ENCODE data around the gene PDP2.
"Not testable (repeated sequence)": the region's sequence is repeated elsewhere in the genome, so short reads cannot be mapped to it uniquely, and the experiment has no call there.

The PDP2 gene

DNA sequence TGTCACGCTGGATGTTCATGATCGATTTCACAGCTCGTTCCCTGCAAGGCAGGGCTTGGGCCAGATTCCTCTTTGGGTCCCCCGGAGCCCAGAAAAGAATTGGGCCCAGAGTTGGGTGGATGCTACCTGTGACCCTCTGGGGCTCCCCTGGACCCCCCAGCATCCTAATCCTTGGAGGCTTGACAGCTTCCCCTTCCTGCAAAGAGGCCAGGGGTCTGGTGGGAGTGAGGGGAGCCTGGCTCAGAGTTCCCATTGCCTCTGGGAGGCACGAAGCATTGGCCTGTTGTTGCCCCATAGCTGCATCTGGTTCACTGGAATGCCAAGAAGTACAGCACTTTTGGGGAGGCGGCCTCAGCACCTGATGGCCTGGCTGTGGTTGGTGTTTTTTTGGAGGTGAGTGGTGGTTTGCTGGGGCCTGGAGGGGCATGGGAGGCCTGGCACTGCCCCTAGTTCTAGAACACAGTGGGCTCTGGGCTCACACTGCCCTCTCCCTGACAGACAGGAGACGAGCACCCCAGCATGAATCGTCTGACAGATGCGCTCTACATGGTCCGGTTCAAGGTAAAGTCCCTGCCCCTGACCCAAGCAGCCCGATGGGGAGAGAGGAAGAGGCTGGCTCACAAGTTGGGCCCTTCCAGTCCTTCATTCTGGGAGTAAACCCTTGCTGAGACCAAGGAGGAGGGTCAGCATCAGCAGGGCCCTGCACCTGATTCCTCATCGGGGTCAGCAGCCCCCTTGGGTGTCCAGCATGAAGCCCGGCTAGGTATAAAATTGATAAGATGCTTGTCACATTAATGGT is 28.9 kb upstream of the PDP2 start:
- DNase-seq = no peak
- in situ Hi-C loops (cut with MboI; ENCODE audit: low pct_unique_long_range_greater_than_20kb, low sequenced_read_pairs) = loop anchor here (25.0 kb wide), 1 partner anchor 439 kb away; no protein-coding TSS in a partner anchor

DNA sequence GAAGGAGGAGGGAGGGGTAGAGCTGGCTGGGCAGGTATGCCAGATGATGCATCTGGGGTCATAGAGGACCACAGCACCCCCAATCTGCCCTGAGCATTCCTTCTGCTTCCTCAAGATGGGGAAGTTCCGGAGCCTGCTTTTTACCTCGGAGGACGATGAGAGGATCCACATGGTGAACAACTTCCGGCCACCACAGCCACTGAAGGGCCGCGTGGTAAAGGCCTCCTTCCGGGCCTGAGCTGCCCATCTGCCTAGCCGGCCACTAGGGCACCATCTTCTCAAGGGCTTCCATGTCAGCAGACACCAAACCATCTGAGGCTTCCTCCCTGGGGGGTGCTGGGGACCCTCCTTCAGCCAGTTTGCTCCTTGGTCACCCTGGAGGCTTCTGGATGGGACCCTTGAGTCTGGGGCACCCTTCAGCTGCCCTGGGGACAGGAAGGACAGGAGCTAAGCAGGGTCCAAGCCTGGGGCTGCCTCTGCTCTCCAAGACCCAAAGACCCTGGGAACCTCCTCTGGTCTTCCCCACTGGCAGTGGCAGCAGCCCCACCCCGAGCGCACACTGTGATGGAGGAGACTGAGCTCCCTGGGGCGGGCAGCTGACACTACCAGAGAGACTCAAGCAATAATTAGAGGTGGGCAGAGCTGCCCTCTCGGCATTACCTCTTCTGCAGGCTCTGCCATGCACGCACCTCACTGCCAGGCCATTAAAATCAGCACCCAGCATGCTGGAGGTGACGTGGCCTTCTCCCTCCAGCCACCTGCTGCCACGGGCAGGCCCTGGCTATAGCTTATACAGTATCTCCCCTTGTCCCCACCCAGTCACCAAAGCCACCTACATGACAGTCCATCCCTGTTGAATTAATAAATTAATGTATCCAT is 26.8 kb upstream of the PDP2 start:
- peak; percentile 35 for DNase-seq
- in situ Hi-C loops (cut with MboI; ENCODE audit: low pct_unique_long_range_greater_than_20kb, low sequenced_read_pairs) = loop anchor here (25.0 kb wide), 1 partner anchor 441 kb away; no protein-coding TSS in a partner anchor

DNA sequence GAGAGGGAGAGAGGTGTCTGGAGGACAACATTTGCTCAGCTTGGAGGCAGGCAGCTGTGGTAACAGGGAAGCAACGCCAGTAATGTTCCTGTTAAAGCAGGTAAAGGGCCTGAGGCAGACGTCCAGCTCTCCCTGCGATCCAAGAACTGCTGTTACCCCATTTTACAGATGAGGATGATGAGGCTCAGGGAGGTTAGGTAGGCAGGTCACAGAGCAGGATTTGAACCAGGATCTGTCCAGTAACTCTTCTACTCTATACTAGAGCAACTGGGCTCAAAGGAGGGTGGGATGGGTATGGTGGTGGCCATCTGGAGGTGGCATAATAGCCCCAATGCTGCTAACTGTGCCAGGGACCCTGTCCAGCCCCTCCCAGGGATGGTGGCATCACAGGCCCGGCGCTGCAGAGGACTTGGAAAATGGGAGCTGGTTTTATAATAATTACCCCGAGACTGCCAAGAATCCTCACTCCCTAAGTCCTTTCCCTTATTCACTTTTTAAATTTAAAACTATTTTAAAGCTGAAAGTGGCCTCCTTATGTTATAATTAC is 24.1 kb upstream of the PDP2 start:
- no peak for DNase-seq
- in situ Hi-C loops (cut with MboI; ENCODE audit: low pct_unique_long_range_greater_than_20kb, low sequenced_read_pairs) = loop anchor here (25.0 kb wide), 1 partner anchor 444 kb away; no protein-coding TSS in a partner anchor

DNA sequence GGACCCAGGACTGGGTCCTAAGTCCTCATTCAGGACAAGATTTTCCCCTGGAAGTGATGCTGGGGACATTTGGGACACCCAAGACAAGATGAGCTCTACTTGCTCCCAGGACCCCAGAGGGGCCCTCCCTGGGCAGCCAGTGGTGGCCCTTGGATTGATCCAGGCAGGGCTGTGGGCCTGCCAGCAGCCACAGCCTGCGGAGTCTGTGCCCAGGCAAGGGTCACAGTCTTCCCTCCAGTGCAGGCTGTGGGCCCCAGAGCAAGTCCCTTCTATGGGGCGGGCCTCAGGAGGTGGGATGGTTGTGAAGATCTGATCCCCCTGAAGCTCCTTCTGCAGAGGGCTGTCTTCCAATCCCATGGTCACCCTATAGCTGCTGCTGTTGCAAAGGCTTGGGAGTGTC is 23.5 kb upstream of the PDP2 start:
- in situ Hi-C loops (cut with MboI; ENCODE audit: low pct_unique_long_range_greater_than_20kb, low sequenced_read_pairs) = loop anchor here (25.0 kb wide), 1 partner anchor 444 kb away; no protein-coding TSS in a partner anchor
- DNase-seq = no peak

DNA sequence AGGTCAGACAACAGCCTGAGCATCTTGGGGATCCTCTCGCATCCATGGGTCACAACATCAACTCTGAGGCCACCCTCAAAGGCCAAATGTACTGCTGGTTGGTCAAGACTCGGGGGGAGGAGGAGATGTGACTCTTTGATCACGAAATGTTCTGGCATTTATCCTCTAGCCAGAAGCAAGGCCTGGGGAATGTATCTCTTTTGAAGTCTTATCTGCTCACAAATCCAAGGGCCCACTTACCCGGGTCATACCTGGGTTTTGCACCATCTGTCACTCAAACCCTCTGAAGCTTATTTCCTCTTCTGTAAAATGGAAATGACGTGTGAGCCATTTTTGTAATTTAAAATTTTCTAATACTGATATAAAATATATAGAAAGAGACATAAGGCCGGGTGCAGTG is 22.9 kb upstream of the PDP2 start:
- in situ Hi-C loops (cut with MboI; ENCODE audit: low pct_unique_long_range_greater_than_20kb, low sequenced_read_pairs) = loop anchor here (25.0 kb wide), 1 partner anchor 445 kb away; no protein-coding TSS in a partner anchor
- no peak for DNase-seq

DNA sequence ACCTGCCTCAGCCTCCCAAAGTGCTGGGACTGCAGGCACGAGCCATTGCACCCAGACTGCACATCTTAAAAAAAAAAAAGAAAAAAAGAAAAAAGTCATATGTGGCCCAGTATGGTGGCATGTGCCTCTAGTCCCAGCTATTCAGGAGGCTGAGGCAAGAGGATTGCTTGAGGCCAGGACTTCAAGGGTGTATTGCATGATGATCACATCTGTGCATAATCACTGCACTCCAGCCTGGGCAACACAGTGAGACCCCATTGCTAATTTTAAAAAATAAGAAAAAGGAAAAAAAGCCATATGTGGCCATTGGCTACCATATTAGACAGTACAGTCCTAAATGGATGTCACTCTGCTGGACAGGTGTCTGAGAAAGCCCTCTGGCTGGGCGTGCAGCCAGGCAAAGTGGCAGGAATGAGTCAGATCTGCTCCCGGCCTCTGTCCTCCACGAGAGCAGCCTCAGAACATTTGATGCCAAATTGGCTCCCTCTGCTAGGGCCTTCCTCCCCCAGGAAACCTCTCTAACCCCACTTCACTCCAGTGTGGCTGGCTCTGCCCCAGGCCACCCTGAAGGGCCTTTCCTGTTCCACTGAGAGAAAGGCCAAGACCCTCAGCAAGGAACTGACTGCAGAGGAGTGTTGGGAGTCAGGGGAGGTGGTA is 21.4 kb upstream of the PDP2 start:
- in situ Hi-C loops (cut with MboI; ENCODE audit: low pct_unique_long_range_greater_than_20kb, low sequenced_read_pairs) = loop anchor here (25.0 kb wide), 1 partner anchor 447 kb away; no protein-coding TSS in a partner anchor
- DNase-seq = no peak

DNA sequence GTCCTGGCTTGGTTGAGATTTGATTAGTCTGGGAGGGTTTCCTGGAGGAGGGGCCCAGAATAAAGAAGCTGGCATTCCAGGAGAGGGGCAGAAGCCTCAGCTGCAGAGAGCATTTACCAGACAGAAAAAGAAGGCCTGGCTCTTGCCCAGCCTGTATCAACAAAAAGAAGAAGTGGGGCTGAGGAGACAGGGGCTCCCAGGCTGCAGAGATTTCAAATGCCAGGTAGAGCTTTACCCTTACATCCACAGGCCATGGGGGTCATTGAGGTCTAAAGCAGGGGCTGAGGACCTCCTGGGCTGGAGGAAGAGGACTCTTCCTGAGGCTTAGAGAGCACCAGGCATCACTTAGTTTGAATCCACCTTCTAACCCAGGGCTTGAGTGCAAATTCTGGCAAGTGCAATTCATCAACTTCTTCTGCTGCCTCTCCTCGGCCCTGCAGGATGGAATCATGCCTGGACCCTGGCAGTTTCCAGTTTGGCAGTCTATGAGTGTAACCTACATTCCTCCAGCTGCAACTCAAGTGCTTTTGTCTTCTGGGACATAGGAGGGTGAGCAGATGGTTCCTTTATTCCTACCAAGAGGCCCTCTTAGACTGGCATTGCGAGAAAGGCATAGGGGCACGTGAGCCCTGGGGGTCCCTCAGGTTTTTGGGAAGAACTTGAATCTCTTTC is 20.8 kb upstream of the PDP2 start:
- in situ Hi-C loops (cut with MboI; ENCODE audit: low pct_unique_long_range_greater_than_20kb, low sequenced_read_pairs) = loop anchor here (25.0 kb wide), 1 partner anchor 447 kb away; no protein-coding TSS in a partner anchor

DNA sequence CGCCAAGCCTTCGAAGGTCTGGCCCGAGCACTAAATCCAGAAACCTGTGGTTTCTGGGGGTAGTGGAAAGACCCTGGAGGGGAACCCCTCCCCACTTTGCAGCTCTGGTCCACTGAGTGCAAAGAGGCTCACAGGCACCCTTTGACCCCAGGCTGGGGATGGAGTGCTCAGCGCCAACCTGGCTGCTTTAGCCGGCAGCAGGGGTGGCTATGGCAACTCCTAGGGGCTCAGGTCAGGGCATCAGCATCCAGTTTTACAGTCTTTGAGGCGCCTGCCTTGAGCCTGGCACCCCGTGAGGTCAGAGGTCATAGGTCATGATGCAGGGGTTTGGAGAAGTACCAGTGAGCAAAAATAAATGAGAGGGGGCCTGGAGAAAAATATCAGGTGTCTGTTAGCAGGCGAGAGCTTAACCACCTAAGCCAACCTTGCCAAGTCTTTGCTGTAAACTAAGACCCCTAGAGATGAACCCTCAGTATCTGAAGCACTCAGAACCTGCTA is 18.2 kb upstream of the PDP2 start:
- no peak for DNase-seq
- in situ Hi-C loops (cut with MboI; ENCODE audit: low pct_unique_long_range_greater_than_20kb, low sequenced_read_pairs) = loop anchor here (25.0 kb wide), 1 partner anchor 450 kb away; no protein-coding TSS in a partner anchor

More for the DNA sequence above, 20.8 kb upstream of the PDP2 start:
- DNase-seq = no peak

DNA sequence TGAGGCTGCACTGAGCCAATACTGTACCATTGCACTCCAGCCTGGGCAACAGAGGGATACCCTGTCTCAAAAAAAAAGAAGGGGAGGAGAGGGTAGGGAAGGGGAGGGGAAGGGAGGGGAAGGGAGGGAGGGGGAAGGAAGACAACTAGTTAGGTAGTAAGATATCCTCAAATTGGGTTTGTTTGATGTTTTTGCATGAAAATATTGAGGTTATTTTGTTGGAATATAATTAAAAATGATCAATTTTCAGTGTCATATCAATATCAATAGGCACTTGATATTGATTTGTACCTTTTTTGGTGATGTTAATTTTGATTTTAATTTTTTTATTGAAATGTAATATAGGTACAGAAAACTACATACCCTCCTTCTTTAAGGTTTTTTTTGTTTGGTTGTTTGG is 16.6 kb upstream of the PDP2 start:
- in situ Hi-C loops (cut with MboI; ENCODE audit: low pct_unique_long_range_greater_than_20kb, low sequenced_read_pairs) = loop anchor here (25.0 kb wide), 1 partner anchor 451 kb away; no protein-coding TSS in a partner anchor
- no peak for DNase-seq

DNA sequence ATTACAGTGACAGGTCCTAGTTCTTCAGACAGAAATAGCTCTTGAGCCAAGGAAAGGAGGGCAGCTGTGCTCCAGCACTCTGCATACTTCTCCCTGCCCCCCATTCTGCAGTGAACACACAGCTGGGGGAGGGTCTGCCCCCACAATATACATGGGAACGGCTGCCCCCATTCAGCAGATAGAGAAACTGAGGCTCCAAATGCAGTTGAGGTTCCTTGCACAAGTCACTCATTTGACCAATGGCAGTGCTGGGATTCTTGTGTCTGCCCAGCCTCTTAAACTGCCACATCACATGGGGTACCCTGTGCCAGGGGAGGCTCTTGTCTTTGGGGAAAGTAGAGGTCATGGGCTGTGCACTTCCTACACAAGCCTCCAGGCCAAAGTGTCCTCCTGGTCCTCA is 10.9 kb upstream of the PDP2 start:
- DNase-seq = no peak
- in situ Hi-C loops (cut with MboI; ENCODE audit: low pct_unique_long_range_greater_than_20kb, low sequenced_read_pairs) = loop anchor here (25.0 kb wide), 1 partner anchor 457 kb away; no protein-coding TSS in a partner anchor

DNA sequence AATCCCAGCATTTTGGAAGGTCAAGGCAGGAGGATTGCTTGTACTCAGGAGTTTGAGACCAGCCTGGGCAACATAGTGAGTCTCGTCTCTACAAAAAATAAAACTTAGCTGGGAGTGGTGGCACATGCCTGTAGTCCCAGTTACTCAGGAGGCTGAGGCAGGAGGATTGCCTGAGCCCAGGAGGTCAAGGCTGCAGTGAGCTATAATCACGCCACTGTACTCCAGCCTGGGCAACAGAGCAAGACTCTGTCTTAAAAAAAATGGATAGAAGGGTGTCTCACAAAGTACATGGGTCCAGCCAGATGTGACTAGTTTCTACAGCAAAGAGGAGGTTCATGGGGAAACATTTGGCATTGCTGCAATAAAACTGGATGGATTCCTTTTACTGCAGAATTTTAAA is 9.0 kb upstream of the PDP2 start:
- in situ Hi-C loops (cut with MboI; ENCODE audit: low pct_unique_long_range_greater_than_20kb, low sequenced_read_pairs) = loop anchor here (25.0 kb wide), 1 partner anchor 459 kb away; no protein-coding TSS in a partner anchor
- not testable (repeated sequence) for DNase-seq

DNA sequence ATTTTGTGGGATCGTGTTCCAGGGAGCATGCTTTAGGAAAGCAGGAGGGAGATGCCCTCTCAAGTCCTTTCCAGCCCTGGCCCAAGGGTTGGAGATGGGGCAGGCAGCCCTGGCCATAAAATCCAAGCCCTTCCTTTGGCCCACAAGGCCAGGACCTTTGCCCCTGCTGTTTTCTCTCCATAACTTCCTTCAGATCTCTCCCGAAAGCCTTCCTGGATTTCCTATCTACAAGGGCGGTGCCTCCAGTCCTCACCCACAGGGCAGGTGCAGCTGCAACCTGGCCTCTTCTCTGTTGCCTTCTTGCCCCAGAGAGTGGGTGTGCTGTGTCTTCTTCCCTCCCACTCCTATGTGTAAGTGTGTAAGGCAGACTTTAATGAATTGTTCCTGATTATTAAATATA is 8.5 kb upstream of the PDP2 start:
- in situ Hi-C loops (cut with MboI; ENCODE audit: low pct_unique_long_range_greater_than_20kb, low sequenced_read_pairs) = loop anchor here (25.0 kb wide), 1 partner anchor 460 kb away; no protein-coding TSS in a partner anchor

DNA sequence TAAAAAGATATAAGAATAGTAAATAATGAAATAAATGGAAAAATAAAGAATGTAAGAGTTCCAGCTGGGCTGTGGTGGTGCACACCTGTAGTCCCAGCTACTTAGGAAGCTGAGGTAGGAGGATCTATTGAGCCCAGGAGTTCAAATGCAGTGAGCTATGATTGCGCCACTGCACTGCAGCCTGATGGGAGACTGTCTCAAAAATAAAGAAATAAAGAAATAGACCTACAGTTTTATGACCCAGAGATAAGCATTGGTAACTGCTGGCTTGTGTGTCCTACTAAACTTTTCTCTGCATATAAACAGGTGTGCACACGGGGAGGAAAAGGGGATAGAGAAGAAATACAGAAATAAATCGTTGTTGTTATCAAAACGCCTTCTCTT is 7.8 kb upstream of the PDP2 start:
- in situ Hi-C loops (cut with MboI; ENCODE audit: low pct_unique_long_range_greater_than_20kb, low sequenced_read_pairs) = loop anchor here (25.0 kb wide), 1 partner anchor 460 kb away; no protein-coding TSS in a partner anchor
- DNase-seq = no peak

More for the DNA sequence above, 8.5 kb upstream of the PDP2 start:
- no peak for DNase-seq

DNA sequence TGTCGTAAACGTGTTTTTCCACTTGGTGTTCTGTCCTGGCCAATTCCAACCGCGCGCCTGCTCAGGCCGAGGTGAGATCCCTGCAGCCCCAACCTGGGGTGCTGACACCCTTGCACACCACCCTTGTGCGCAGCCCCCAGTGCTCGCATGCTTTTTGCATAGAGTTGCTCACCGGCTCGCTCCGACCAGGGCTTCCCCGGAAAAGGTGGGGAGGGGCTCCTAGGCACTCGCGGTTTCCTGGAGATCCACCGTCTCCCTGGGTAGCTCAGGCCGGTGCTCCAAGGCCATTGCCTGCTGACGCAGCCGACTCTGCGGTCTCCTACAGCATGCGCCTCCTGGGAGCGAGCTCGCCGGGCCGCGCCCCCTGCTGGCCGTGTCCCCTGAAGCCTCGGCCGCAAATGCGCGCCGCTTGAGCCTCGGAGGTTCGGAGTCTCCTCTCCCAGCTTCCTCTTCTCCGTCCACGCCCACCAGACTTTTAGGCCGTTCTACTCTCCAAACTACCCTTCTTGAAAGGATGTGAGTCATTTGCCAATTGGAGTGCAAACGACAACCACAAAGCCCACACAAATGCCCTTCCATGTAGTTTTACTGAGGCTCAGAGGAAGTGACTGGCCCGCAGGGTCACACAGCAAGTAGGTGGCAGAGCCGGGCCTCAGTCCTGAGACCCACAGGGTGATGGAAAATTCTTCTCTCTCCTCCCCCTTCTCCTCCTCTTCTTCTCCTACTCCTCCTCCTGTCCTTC is 7.2 kb upstream of the PDP2 start:
- in situ Hi-C loops (cut with MboI; ENCODE audit: low pct_unique_long_range_greater_than_20kb, low sequenced_read_pairs) = loop anchor here (25.0 kb wide), 1 partner anchor 461 kb away; no protein-coding TSS in a partner anchor
- DNase-seq = peak; percentile 100

DNA sequence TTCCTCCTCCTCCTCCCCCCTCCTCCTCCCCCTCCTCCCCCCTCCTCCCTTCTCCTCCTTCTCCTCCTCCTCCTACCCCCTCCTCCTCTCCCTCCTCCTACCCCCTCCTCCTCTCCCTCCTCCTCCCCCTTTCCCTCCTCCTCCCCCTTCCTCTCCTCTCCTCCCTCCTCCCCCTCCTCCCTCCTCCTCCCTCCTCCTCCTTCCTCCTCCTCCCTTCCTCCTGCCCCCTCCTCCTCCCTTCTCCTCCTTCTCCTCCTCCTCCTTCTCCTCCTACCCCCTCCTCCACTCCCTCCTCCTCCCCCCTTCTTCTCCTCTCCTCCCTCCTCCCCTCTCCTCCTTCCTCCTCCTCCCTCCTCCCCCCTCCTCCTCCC is 6.6 kb upstream of the PDP2 start:
- in situ Hi-C loops (cut with MboI; ENCODE audit: low pct_unique_long_range_greater_than_20kb, low sequenced_read_pairs) = loop anchor here (25.0 kb wide), 1 partner anchor 461 kb away; no protein-coding TSS in a partner anchor
- no peak for DNase-seq

DNA sequence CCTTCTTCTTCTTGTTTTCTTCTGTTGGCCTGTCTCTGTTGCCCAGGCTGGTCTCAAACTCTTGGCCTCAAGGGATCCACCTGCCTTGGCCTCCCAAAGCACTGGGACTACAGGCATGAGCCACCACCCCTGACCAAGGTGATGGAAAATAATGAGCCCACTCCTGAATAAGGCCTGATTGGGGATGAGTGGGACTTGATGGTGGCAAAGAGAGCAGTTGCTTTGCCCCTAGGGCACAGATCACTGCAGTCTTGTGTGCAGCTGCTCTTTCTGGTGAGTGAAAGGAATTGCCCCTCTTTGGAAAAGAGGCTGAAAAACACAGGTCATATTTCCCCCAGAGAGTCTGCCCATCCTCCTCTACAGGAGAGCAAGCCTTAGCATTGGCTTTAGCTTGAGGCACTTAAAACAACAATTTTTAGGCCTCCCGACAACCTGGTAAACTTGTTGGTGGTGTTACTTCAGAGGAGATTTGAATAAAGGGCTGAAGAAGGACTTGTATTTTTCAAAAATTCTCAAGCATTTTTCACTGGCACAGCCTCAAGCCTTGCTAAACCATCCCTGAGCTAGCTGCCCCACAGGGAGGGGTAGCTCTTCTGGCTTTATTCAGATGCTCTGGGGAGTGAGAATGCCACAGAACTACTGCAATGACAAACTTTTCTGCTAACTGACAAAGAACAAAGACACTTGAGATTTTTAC is 6.1 kb upstream of the PDP2 start:
- DNase-seq = peak; percentile 41
- in situ Hi-C loops (cut with MboI; ENCODE audit: low pct_unique_long_range_greater_than_20kb, low sequenced_read_pairs) = loop anchor here (25.0 kb wide), 1 partner anchor 462 kb away; no protein-coding TSS in a partner anchor

DNA sequence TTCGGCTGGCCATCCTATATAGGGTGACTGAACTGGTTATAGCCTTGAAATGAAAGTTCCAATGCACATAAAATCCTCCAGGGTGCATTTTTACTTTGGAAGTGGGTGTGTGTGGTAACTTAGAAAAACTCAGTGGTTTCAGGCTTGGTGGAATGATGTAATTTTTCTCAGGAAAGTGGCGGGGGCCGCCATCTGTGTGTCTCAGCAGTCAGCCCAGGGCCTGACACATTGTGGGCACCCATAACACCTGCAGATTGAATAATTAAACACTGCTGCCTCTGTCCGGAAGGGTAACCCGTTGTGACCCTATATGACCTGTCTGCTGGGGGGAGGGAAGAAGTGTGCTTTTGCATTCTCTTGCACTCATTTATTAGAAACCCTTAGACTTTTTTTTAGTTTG is 2.2 kb upstream of the PDP2 start:
- peak; percentile 84 for DNase-seq
- in situ Hi-C loops (cut with MboI; ENCODE audit: low pct_unique_long_range_greater_than_20kb, low sequenced_read_pairs) = no loop called here

Data from KBM-7 (cell line).